Right lobe of liver (tissue), 6 donors: ENCODE data around the gene CLRN3. TPM values are rescaled to one million over a fixed set of nuclear protein-coding genes. Genes with fewer than 3 reads are reported as not detected.

ENCODE experiments used
- ATAC-seq, 4 donors: fragments of 200-7000 bp; cut with Tn5 transposase; one replicate each; pipeline ENCODE4 v1.9.1; 2020; ENCODE audit warnings: mild to moderate bottlenecking in 4 of 4, moderate library complexity in 4 of 4
- DNase-seq, 3 donors: peaks; one replicate each; pipeline ENCODE4 v3.0.0-alpha.2; 2020
- H3K27ac ChIP-seq, 3 donors: fragments of 200-600 bp; one replicate each; pipeline ENCODE4 v1.8.0; 2022
- H3K27me3 ChIP-seq, 2 donors: fragments of 200-600 bp; one replicate each; pipeline ENCODE4 v1.8.0; 2022
- H3K36me3 ChIP-seq, 4 donors: fragments of 200-600 bp; sonication (generic) in 1 of 4; one replicate each; pipeline versions ENCODE4 v1.5.1 to v1.8.0; 2017 to 2022; ENCODE audit warnings: control low read depth in 1 of 4
- H3K4me1 ChIP-seq, 4 donors: fragments of 200-600 bp; sonication (generic) in 1 of 4; one replicate each; pipeline versions ENCODE4 v1.5.1 to v1.8.0; 2017 to 2022; ENCODE audit warnings: control low read depth in 1 of 4
- H3K4me3 ChIP-seq, 3 donors: fragments of 200-600 bp; one replicate each; pipeline ENCODE4 v1.8.0; 2022
- H3K9me3 ChIP-seq, 4 donors: fragments of 200-600 bp; sonication (generic) in 1 of 4; one replicate each; pipeline versions ENCODE4 v1.5.1 to v1.8.0; 2017 to 2022; ENCODE audit warnings: control low read depth in 1 of 4
- CTCF ChIP-seq, 4 donors: fragments of 200-600 bp in 3 of 4; fragments of 450-650 bp in 1 of 4; IDR thresholded peaks; one replicate each; pipeline versions ENCODE4 v1.5.1 to v1.8.0; 2016 to 2022; ENCODE audit warnings: antibody characterized with exemption in 4 of 4, mild to moderate bottlenecking in 2 of 4
- POLR2A ChIP-seq: fragments of 450-650 bp; IDR thresholded peaks from one replicate; pipeline ENCODE4 v1.6.1; 2017; ENCODE audit warnings: antibody characterized with exemption, mild to moderate bottlenecking
- WGBS: methylation state at CpG from one replicate; pipeline ENCODE4 v1.1.6; 2018; ENCODE audit warnings: low coverage, low lambda C conversion rate; ENCODE audit not compliant: insufficient coverage; ENCODE audit errors: missing lambda C conversion rate; 5-methylcytosine and 5-hydroxymethylcytosine counted together
- intact Hi-C, 2 donors: fragments of 100-400 bp; cut with DNase I; formaldehyde crosslinking; loops; one replicate each; pipeline versions ENCODE4 v1.11.2 to v1.14.1; 2022
- total RNA-seq, 6 experiments: library from RNA; depleted of rRNA in 2 of 6; stranded (reverse); fragments of >200 nt in 2 of 6; fragmentation: NEBNext Ultra II Directional in 3 of 6; extraction: Animal tissue kit (Norgen Biotek cat#: 25700) in 3 of 6; gene quantifications; one replicate each; pipeline versions ENCODE4 v1.1.0 to v1.2.4, GENCODE V29; 2016 to 2023
- donor health status: DM: no; HTN: yes; CAD: no.
- donor health status: DM: no; HTN: no; CAD: no.
- donor health status: DM: no; HTN: no; CAD: no.
- donor health status: DM: no; HTN: yes; CAD: no.
- donor health status: DM: no; HTN: yes; CAD: no.

CLRN3 gene
- total RNA-seq, 6 experiments from 2014 or later = 9.6 to 28.5 (median 18.1) TPM

GRCh38 chr10:127875449-127875765 lies 17.3 kb downstream of the CLRN3 start:
- intact Hi-C loops = loop anchor here in 1 of 2 donors (10.0 kb wide), 1 partner anchor 129 kb away; no protein-coding TSS in a partner anchor
- ATAC-seq (no peak), DNase-seq (no peak)
- Histone ChIP-seq H3K9me3 (no peaks in the 10 kb centered on the region), H3K27ac (no peak overlapping the region), H3K4me3 (no peak overlapping the region), H3K27me3 (no peaks in the 10 kb centered on the region), H3K36me3 (no peaks in the 10 kb centered on the region), H3K4me1 (peaks cover 0 to 18% (median 8%) of the 10 kb centered on the region in 4 donors)
- no peak for TF ChIP-seq CTCF (IDR thresholded peaks at IDR 0.05)
- no peak for TF ChIP-seq POLR2A
- no CpG with 5 or more reads among the region's 6 CpGs for WGBS

- no peaks in the 10 kb centered on the region for H3K27me3 ChIP-seq
- TF ChIP-seq CTCF (IDR thresholded peaks at IDR 0.05) (no peak), POLR2A (no peak)
- peaks cover 0 to 18% (median 8%) of the 10 kb centered on the region in 4 donors for H3K4me1 ChIP-seq
- no peak overlapping the region for H3K4me3 ChIP-seq
- WGBS = 75% methylated on average over 9 of the region's 11 CpGs
- intact Hi-C loops = loop anchor here in 1 of 2 donors (10.0 kb wide), 1 partner anchor 130 kb away; no protein-coding TSS in a partner anchor
- H3K9me3 ChIP-seq = no peaks in the 10 kb centered on the region
- DNase-seq (no peak), ATAC-seq (no peak)
- no peak overlapping the region for H3K27ac ChIP-seq
- no peaks in the 10 kb centered on the region for H3K36me3 ChIP-seq
Measured at GRCh38 chr10:127874671-127875448, 17.9 kb downstream of the CLRN3 start.

GRCh38 chr10:127873901-127874470 lies 18.8 kb downstream of the CLRN3 start:
- intact Hi-C loops = loop anchor here in 1 of 2 donors (10.0 kb wide), 1 partner anchor 131 kb away; no protein-coding TSS in a partner anchor
- Histone ChIP-seq H3K27ac (no peak overlapping the region), H3K9me3 (no peaks in the 10 kb centered on the region), H3K4me3 (no peak overlapping the region), H3K36me3 (no peaks in the 10 kb centered on the region), H3K27me3 (no peaks in the 10 kb centered on the region), H3K4me1 (peaks cover 0 to 18% (median 8%) of the 10 kb centered on the region in 4 donors)
- 70% methylated on average over 8 of the region's 11 CpGs for WGBS
- TF ChIP-seq POLR2A (no peak), CTCF (IDR thresholded peaks at IDR 0.05) (no peak)
- DNase-seq (peak in 1 of 3 donors; percentile 39), ATAC-seq (no peak)

- ATAC-seq = peak; percentile 96 to 98 (median 96)
- TF ChIP-seq POLR2A (no peak), CTCF (IDR thresholded peaks at IDR 0.05) (peak; percentile 40 to 49 (median 46))
- no peaks in the 10 kb centered on the region for H3K9me3 ChIP-seq
- H3K27me3 ChIP-seq = no peaks in the 10 kb centered on the region
- intact Hi-C loops = loop anchor here in 1 of 2 donors (10.0 kb wide), 1 partner anchor 132 kb away; no protein-coding TSS in a partner anchor
- no peak overlapping the region for H3K4me3 ChIP-seq
- 94% methylated on average over 5 of the region's 12 CpGs for WGBS
- peak; percentile 78 to 84 (median 83) for DNase-seq
- H3K4me1 ChIP-seq = peaks cover 0 to 18% (median 8%) of the 10 kb centered on the region in 4 donors
- H3K27ac ChIP-seq = peak overlapping the region in 1 of 3 donors; percentile 32
- H3K36me3 ChIP-seq = no peaks in the 10 kb centered on the region
Measured at GRCh38 chr10:127872871-127873600, 19.7 kb downstream of the CLRN3 start.
